Type B pancreatic cell (in vitro differentiated cells): Measurements from ENCODE around the gene BEX3. TPM values are rescaled to one million over a fixed set of nuclear protein-coding genes. Genes with fewer than 3 reads are reported as not detected.

Source experiments
- DNase-seq: peaks from one replicate; pipeline ENCODE4 v3.0.0; 2021; ENCODE audit warnings: mixed read lengths; ENCODE audit not compliant: unreplicated experiment; ENCODE audit errors: extremely low spot score
- H3K27ac Mint-ChIP-seq: 2 replicates; pipeline ENCODE4 v1.8.0; 2021; ENCODE audit warnings: mild to moderate bottlenecking, mixed read lengths
- H3K27me3 Mint-ChIP-seq: 2 replicates; pipeline ENCODE4 v1.8.0; 2021; ENCODE audit warnings: mixed read lengths
- H3K36me3 Mint-ChIP-seq: 2 replicates; pipeline ENCODE4 v1.8.0; 2021; ENCODE audit warnings: mixed read lengths
- H3K4me1 Mint-ChIP-seq: one replicate; pipeline ENCODE4 v1.8.0; 2021; ENCODE audit warnings: mixed read lengths; ENCODE audit not compliant: unreplicated experiment
- H3K4me3 Mint-ChIP-seq: 2 replicates; pipeline ENCODE4 v1.8.0; 2021; ENCODE audit warnings: mild to moderate bottlenecking, mixed read lengths
- H3K9me3 Mint-ChIP-seq: 2 replicates; pipeline ENCODE4 v1.8.0; 2021; ENCODE audit warnings: mixed read lengths
- CTCF ChIP-seq: fragments of 200-600 bp; sonication (generic); conservative IDR thresholded peaks from 2 replicates; pipeline ENCODE4 v1.5.0; 2021; ENCODE audit warnings: antibody characterized with exemption, mild to moderate bottlenecking
- total RNA-seq: library from RNA; stranded (reverse); gene quantifications from 2 replicates; pipeline ENCODE4 v1.2.1, GENCODE V29; 2021; ENCODE audit warnings: low replicate concordance

Gene BEX3
- total RNA-seq, 1 donor from 2014 or later = 251 TPM

- no peak for DNase-seq
- H3K4me3 Mint-ChIP-seq = no peak overlapping the region
- H3K36me3 Mint-ChIP-seq = no peaks in the 10 kb centered on the region
- TF ChIP-seq CTCF = no peak
- no peaks in the 10 kb centered on the region for H3K9me3 Mint-ChIP-seq
- no peaks in the 10 kb centered on the region for H3K4me1 Mint-ChIP-seq
- no peaks in the 10 kb centered on the region for H3K27me3 Mint-ChIP-seq
- no peak overlapping the region for H3K27ac Mint-ChIP-seq
Measured at GRCh38 chrX:103415068-103415467, 38.7 kb downstream of the BEX3 start.

GRCh38 chrX:103415528-103415927 is 39.2 kb downstream of the BEX3 start:
- Mint-ChIP-seq H3K27ac (no peak overlapping the region), H3K4me1 (no peaks in the 10 kb centered on the region), H3K36me3 (no peaks in the 10 kb centered on the region), H3K4me3 (no peak overlapping the region), H3K9me3 (no peaks in the 10 kb centered on the region), H3K27me3 (no peaks in the 10 kb centered on the region)
- no peak for TF ChIP-seq CTCF
- DNase-seq = no peak

GRCh38 chrX:103417370-103417769 is 41.0 kb downstream of the BEX3 start:
- Mint-ChIP-seq H3K27me3 (no peaks in the 10 kb centered on the region), H3K36me3 (no peaks in the 10 kb centered on the region), H3K4me3 (no peak overlapping the region), H3K4me1 (no peaks in the 10 kb centered on the region), H3K27ac (no peak overlapping the region), H3K9me3 (no peaks in the 10 kb centered on the region)
- no peak for DNase-seq
- TF ChIP-seq CTCF = no peak

GRCh38 chrX:103417933-103418332 is 41.6 kb downstream of the BEX3 start:
- no peaks in the 10 kb centered on the region for H3K27me3 Mint-ChIP-seq
- no peaks in the 10 kb centered on the region for H3K9me3 Mint-ChIP-seq
- no peak for DNase-seq
- no peak for TF ChIP-seq CTCF
- H3K27ac Mint-ChIP-seq = no peak overlapping the region
- H3K4me1 Mint-ChIP-seq = no peaks in the 10 kb centered on the region
- no peak overlapping the region for H3K4me3 Mint-ChIP-seq
- no peaks in the 10 kb centered on the region for H3K36me3 Mint-ChIP-seq

- Mint-ChIP-seq H3K4me1 (no peaks in the 10 kb centered on the region), H3K27me3 (no peaks in the 10 kb centered on the region), H3K4me3 (no peak overlapping the region), H3K36me3 (no peaks in the 10 kb centered on the region), H3K27ac (no peak overlapping the region), H3K9me3 (no peaks in the 10 kb centered on the region)
- TF ChIP-seq CTCF = no peak
- DNase-seq = no peak
Measured at GRCh38 chrX:103418811-103419340, 42.5 kb downstream of the BEX3 start.
